GM18907 (cell line): ENCODE results near the gene ARHGEF28.

ENCODE experiments used
- ATAC-seq: cut with Tn5 transposase; IDR thresholded peaks from one replicate; pipeline ENCODE4 v1.9.1; 2021; ENCODE audit warnings: mild to moderate bottlenecking, moderate library complexity; ENCODE audit not compliant: unreplicated experiment

ARHGEF28 gene

DNA sequence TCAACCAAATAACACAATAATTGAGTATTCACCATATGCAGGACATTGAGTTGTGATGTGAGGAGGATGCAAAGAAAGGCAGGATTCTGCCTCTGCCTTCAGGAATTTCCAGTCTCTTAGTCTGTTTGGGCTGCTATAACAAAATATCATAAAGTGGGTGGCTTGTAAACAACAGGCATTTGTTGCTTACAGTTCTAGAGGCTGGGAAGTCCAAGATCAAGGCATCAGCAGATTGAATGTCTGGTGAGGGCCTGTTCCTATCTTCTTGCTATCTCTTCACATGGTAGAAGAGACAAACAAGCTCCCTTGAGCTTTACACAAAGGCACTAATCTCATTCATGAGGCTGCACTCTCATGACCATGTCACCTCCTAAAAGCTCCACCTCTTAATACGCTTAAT, 360.7 kb downstream of the ARHGEF28 start:
- no peak for ATAC-seq

DNA sequence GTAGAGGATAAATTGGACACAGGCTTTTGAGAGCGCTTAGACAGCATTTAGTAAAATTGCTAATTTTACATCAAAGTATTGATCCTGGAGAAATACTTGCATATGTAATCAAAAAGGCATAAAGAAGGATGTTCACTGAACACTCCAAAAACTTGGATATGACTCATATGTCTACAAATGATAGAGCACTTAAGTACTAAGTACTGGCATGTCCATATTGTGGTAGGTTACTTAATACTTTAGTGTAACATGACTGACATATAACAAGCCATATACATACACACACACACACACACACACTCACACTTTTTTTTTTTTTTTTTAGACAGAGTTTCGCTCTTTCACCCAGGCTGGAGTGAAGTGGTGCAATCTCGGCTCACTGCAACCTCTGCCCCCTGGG, 361.9 kb downstream of the ARHGEF28 start:
- ATAC-seq = no peak

DNA sequence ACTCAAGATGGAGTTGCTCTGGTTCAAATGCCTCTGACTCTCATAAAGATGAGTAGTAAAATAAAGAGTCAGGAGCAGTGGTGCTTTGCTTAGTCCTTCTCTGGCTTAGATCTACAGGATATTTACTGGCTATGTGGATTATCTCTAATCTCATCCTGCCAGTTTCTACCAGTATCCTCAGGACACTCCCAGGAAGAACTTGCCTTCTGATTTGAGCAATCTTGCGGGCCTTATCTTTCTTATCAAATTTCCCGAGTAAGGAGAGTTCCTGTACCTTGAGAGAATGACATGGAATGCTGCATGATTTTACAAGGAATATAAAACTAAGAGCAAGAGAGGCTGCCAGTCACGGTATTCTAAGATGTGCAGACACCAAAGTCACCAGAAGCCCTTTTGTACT, 364.0 kb downstream of the ARHGEF28 start:
- ATAC-seq = no peak
